SK-N-SH (cell line): ENCODE data around the gene HS2ST1. TPM values are rescaled to one million over a fixed set of nuclear protein-coding genes. Genes with fewer than 3 reads are reported as not detected.
"Not testable (repeated sequence)": the region's sequence is repeated elsewhere in the genome, so short reads cannot be mapped to it uniquely, and the experiment has no call there.

ENCODE experiments used
- CTCF ChIA-PET: fragments of 300-600, 350-600 bp; formaldehyde crosslinking; extraction: SDS; loops from one replicate; lab custom pipeline; 2021; lab: Yijun Ruan, JAX
- POLR2A ChIA-PET: fragments of 350-600 bp; sonication (Branson Sonifier 250); formaldehyde crosslinking; extraction: SDS; loops from one replicate; lab custom pipeline; 2020; ENCODE audit warnings: antibody characterized with exemption, inconsistent platforms; lab: Yijun Ruan, JAX
- DNase-seq: peaks from one replicate; pipeline ENCODE4 v3.0.0; 2012
- H2AFZ ChIP-seq: fragments of 200-600 bp; sonication (generic); 2 replicates; pipeline ENCODE4 v1.8.1; 2016; ENCODE audit warnings: antibody characterized with exemption, mild to moderate bottlenecking, low read depth
- H3F3A ChIP-seq: fragments of 200-600 bp; sonication (generic); replicated peaks from 2 replicates; pipeline ENCODE3; 2016; ENCODE audit warnings: antibody characterized with exemption, mild to moderate bottlenecking; ENCODE audit not compliant: insufficient read depth
- H3K27ac ChIP-seq, 2 experiments: fragments of 200-500 bp in 1 of 2; fragments of 200-600 bp in 1 of 2; sonication (Bioruptor generic) in 1 of 2; sonication (generic), shearing (Covaris generic) in 1 of 2; 2 replicates each; pipeline versions ENCODE4 v1.5.1 to v1.6.1; 2014 to 2016; ENCODE audit warnings: low read depth in 2 of 2, inconsistent platforms in 1 of 2, low read length in 1 of 2, mild to moderate bottlenecking in 1 of 2, mixed read lengths in 1 of 2
- H3K27me3 ChIP-seq: fragments of 200-600 bp; sonication (generic), shearing (Covaris generic); 2 replicates; pipeline ENCODE4 v1.6.1; 2016; ENCODE audit warnings: mixed run types; ENCODE audit not compliant: insufficient read depth
- H3K36me3 ChIP-seq, 2 experiments: fragments of 200-500 bp in 1 of 2; fragments of 200-600 bp in 1 of 2; sonication (Bioruptor generic) in 1 of 2; sonication (generic) in 1 of 2; replicated peaks in 1 of 2; 2 replicates each; pipeline versions ENCODE3 to v1.5.1; 2014 to 2016; ENCODE audit warnings: low read length in 1 of 2, mild to moderate bottlenecking in 1 of 2; ENCODE audit not compliant: insufficient read depth in 2 of 2, control insufficient read depth in 1 of 2
- H3K4me1 ChIP-seq, 2 experiments: fragments of 200-500 bp in 1 of 2; fragments of 200-600 bp in 1 of 2; sonication (Bioruptor generic) in 1 of 2; sonication (generic), shearing (Covaris generic) in 1 of 2; 2 replicates each; pipeline versions ENCODE4 v1.5.1 to v1.6.1; 2014 to 2016; ENCODE audit warnings: low read depth in 1 of 2, low read length in 1 of 2, mixed run types in 1 of 2; ENCODE audit not compliant: insufficient read depth in 2 of 2, control insufficient read depth in 1 of 2
- H3K4me2 ChIP-seq: fragments of 200-600 bp; sonication (generic), shearing (Covaris generic); 2 replicates; pipeline ENCODE4 v1.6.1; 2017; ENCODE audit warnings: mixed run types
- H3K4me3 ChIP-seq, 2 experiments: fragments of 200-500 bp in 1 of 2; fragments of 200-600 bp in 1 of 2; sonication (Bioruptor generic) in 1 of 2; sonication (generic), shearing (Covaris generic) in 1 of 2; 2 replicates each; pipeline versions ENCODE4 v1.5.1 to v1.8.1; 2014 to 2016; ENCODE audit warnings: low read depth in 2 of 2, inconsistent platforms in 1 of 2, low read length in 1 of 2, mild to moderate bottlenecking in 1 of 2, mixed read lengths in 1 of 2, moderate library complexity in 1 of 2
- H3K79me2 ChIP-seq: fragments of 200-600 bp; sonication (generic); 2 replicates; pipeline ENCODE4 v1.8.1; 2017; ENCODE audit warnings: mild to moderate bottlenecking; ENCODE audit not compliant: insufficient read depth
- H3K9ac ChIP-seq: fragments of 200-600 bp; sonication (generic); 2 replicates; pipeline ENCODE4 v1.6.1; 2017; ENCODE audit warnings: mixed run types
- H3K9me2 ChIP-seq: fragments of 200-600 bp; sonication (generic); 2 replicates; pipeline ENCODE4 v1.6.1; 2017; ENCODE audit warnings: mixed run types
- H3K9me3 ChIP-seq: fragments of 200-600 bp; sonication (generic); 2 replicates; pipeline ENCODE4 v1.6.1; 2017; ENCODE audit warnings: mixed run types, mild to moderate bottlenecking, moderate library complexity
- H4K20me1 ChIP-seq: fragments of 200-600 bp; sonication (generic); 2 replicates; pipeline ENCODE4 v1.6.1; 2017; ENCODE audit warnings: mild to moderate bottlenecking, mixed run types; ENCODE audit not compliant: insufficient read depth
- FOSL2 ChIP-seq: IDR thresholded peaks from 2 replicates; pipeline ENCODE4 v1.4.0; 2012; ENCODE audit warnings: low read depth, mild to moderate bottlenecking, moderate library complexity, borderline replicate concordance
- RAD21 ChIP-seq: IDR thresholded peaks from 2 replicates; pipeline ENCODE4 v1.6.1; 2012; ENCODE audit warnings: mild to moderate bottlenecking, low read length
- SIN3A ChIP-seq: IDR thresholded peaks from 2 replicates; pipeline ENCODE4 v1.6.1; 2012; ENCODE audit warnings: low read depth, mild to moderate bottlenecking, low read length, moderate library complexity, borderline replicate concordance
- YY1 ChIP-seq: IDR thresholded peaks from 2 replicates; pipeline ENCODE4 v1.4.0; 2012; ENCODE audit warnings: low read depth, mild to moderate bottlenecking
- WGBS: methylation state at CpG from one replicate; pipeline ENCODE4 v1.1.6; 2017; ENCODE audit warnings: low lambda C conversion rate; 5-methylcytosine and 5-hydroxymethylcytosine counted together
- polyA plus RNA-seq, 3 experiments: library from polyadenylated mRNA; depleted of rRNA; stranded (reverse); fragments of >200 nt; gene quantifications; 2 replicates each; pipeline ENCODE4 v1.2.3, GENCODE V29; 2012
- TF ChIP-seq, protein P1 (sequence below): fragments of 150-350 bp; IDR thresholded peaks from 2 replicates; pipeline ENCODE4 v1.6.1; 2017; ENCODE audit warnings: antibody characterized with exemption, low read length, low read depth, borderline replicate concordance
- TF ChIP-seq, protein P2 (sequence below): IDR thresholded peaks from 2 replicates; pipeline ENCODE4 v1.4.0; 2012; ENCODE audit warnings: low read depth, borderline replicate concordance
- TF ChIP-seq, protein P3 (sequence below): IDR thresholded peaks from 2 replicates; pipeline ENCODE4 v1.6.1; 2012; ENCODE audit warnings: mild to moderate bottlenecking, low read depth, low read length, moderate library complexity

Gene HS2ST1
- polyA plus RNA-seq, 1 of the 3 experiments (the other 2 are of a cell fraction), result 16.6 TPM

DNA sequence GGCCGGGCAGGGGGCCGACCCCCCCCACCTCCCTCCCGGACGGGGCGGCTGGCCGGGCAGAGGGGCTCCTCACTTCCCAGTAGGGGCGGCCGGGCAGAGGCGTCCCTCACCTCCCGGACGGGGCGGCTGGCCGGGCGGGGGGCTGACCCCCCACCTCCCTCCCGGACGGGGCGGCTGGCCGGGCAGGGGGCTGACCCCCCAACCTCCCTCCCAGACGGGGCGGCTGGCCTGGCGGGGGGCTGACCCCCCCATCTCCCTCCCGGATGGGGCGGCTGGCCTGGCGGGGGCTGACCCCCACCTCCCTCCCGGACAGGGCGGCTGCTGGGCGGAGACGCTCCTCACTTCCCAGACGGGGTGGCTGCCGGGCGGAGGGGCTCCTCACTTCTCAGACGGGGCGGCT is 15.0 kb upstream of the HS2ST1 start:
- H3K4me1 ChIP-seq, H3K27me3 ChIP-seq, H3F3A ChIP-seq, H2AFZ ChIP-seq, H4K20me1 ChIP-seq, H3K27ac ChIP-seq, CTCF ChIA-PET, H3K4me3 ChIP-seq, H3K4me2 ChIP-seq, H3K9me2 ChIP-seq, H3K9me3 ChIP-seq, H3K9ac ChIP-seq, DNase-seq, POLR2A ChIA-PET: not testable (repeated sequence)
- peaks cover 35 to 46% of the 10 kb centered on the region in 2 experiments for H3K36me3 ChIP-seq
- H3K79me2 ChIP-seq, result peaks cover 73% of the 10 kb centered on the region
- WGBS, result no CpG with 5 or more reads among the region's 33 CpGs

DNA sequence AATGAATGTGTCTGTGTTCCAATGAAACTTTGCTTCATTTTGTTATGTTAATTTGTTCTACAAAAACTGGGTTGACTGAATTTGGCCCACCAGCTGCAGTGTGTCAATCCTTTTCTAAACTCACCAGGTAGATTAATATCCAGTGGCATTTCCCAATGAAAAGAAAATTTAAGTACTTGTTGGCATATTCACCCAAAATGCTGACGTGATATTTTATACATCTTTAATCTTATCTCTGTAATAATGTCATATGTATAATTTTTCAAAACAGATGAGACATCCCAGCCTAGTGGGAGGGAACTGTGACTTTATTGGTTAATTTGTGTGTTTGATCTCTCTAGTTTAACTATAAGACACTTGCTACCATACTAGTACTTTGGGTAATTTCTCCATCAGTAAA is 8.6 kb upstream of the HS2ST1 start:
- H3K4me1 ChIP-seq, result no peaks in the 10 kb centered on the region
- 23% methylated on average over 1 of the region's 1 CpG for WGBS
- no peak overlapping the region for H3K27ac ChIP-seq
- no peak for DNase-seq
- ChIA-PET POLR2A (no interaction called here), CTCF (no interaction called here)
- H3F3A ChIP-seq, result no peaks in the 10 kb centered on the region
- H3K9ac ChIP-seq, result no peak overlapping the region
- TF ChIP-seq, protein P1, sequence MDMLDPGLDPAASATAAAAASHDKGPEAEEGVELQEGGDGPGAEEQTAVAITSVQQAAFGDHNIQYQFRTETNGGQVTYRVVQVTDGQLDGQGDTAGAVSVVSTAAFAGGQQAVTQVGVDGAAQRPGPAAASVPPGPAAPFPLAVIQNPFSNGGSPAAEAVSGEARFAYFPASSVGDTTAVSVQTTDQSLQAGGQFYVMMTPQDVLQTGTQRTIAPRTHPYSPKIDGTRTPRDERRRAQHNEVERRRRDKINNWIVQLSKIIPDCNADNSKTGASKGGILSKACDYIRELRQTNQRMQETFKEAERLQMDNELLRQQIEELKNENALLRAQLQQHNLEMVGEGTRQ, result no peak
- TF ChIP-seq SIN3A (no peak), FOSL2 (no peak), RAD21 (no peak), YY1 (no peak)
- TF ChIP-seq, protein P2, sequence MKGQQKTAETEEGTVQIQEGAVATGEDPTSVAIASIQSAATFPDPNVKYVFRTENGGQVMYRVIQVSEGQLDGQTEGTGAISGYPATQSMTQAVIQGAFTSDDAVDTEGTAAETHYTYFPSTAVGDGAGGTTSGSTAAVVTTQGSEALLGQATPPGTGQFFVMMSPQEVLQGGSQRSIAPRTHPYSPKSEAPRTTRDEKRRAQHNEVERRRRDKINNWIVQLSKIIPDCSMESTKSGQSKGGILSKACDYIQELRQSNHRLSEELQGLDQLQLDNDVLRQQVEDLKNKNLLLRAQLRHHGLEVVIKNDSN, result no peak
- TF ChIP-seq, protein P3, sequence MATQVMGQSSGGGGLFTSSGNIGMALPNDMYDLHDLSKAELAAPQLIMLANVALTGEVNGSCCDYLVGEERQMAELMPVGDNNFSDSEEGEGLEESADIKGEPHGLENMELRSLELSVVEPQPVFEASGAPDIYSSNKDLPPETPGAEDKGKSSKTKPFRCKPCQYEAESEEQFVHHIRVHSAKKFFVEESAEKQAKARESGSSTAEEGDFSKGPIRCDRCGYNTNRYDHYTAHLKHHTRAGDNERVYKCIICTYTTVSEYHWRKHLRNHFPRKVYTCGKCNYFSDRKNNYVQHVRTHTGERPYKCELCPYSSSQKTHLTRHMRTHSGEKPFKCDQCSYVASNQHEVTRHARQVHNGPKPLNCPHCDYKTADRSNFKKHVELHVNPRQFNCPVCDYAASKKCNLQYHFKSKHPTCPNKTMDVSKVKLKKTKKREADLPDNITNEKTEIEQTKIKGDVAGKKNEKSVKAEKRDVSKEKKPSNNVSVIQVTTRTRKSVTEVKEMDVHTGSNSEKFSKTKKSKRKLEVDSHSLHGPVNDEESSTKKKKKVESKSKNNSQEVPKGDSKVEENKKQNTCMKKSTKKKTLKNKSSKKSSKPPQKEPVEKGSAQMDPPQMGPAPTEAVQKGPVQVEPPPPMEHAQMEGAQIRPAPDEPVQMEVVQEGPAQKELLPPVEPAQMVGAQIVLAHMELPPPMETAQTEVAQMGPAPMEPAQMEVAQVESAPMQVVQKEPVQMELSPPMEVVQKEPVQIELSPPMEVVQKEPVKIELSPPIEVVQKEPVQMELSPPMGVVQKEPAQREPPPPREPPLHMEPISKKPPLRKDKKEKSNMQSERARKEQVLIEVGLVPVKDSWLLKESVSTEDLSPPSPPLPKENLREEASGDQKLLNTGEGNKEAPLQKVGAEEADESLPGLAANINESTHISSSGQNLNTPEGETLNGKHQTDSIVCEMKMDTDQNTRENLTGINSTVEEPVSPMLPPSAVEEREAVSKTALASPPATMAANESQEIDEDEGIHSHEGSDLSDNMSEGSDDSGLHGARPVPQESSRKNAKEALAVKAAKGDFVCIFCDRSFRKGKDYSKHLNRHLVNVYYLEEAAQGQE, result no peak
- H3K9me3 ChIP-seq, result no peaks in the 10 kb centered on the region
- no peak overlapping the region for H2AFZ ChIP-seq
- H3K9me2 ChIP-seq, result no peaks in the 10 kb centered on the region
- H3K4me3 ChIP-seq, result no peak overlapping the region
- no peak overlapping the region for H3K4me2 ChIP-seq
- peaks cover 99% of the 10 kb centered on the region for H3K79me2 ChIP-seq
- peaks cover 58% of the 10 kb centered on the region for H4K20me1 ChIP-seq
- no peaks in the 10 kb centered on the region for H3K27me3 ChIP-seq
- H3K36me3 ChIP-seq, result peaks cover 42 to 46% of the 10 kb centered on the region in 2 experiments
